Trophoblast cell (in vitro differentiated cells and primary cell): ENCODE data around the gene CLTB.
A peak's percentile ranks its signal among the peaks of the same experiment; 100 is the strongest.

Experiments used
- DNase-seq, 2 donors: peaks; one replicate each; pipeline ENCODE4 v3.0.0-alpha.2; 2016
- H2AFZ ChIP-seq: 2 replicates; pipeline ENCODE4 v1.6.1; 2013; ENCODE audit warnings: low read length, moderate library complexity, mild to moderate bottlenecking; ENCODE audit not compliant: insufficient read depth, poor library complexity
- H2AK5ac ChIP-seq: 2 replicates; pipeline ENCODE4 v1.6.1; 2013; ENCODE audit warnings: mild to moderate bottlenecking, low read length
- H2BK120ac ChIP-seq: 2 replicates; pipeline ENCODE4 v1.6.1; 2013; ENCODE audit warnings: low read length, mild to moderate bottlenecking, moderate library complexity; ENCODE audit not compliant: insufficient read depth, poor library complexity
- H2BK12ac ChIP-seq: 2 replicates; pipeline ENCODE4 v1.6.1; 2013; ENCODE audit warnings: mild to moderate bottlenecking, low read length, moderate library complexity
- H2BK5ac ChIP-seq: 2 replicates; pipeline ENCODE4 v1.6.1; 2013; ENCODE audit warnings: low read length, low read depth, moderate library complexity, mild to moderate bottlenecking; ENCODE audit not compliant: poor library complexity
- H3K14ac ChIP-seq: 2 replicates; pipeline ENCODE4 v1.6.1; 2013; ENCODE audit warnings: mild to moderate bottlenecking, low read length
- H3K18ac ChIP-seq: 2 replicates; pipeline ENCODE4 v1.6.1; 2013; ENCODE audit warnings: mild to moderate bottlenecking, low read length
- H3K23ac ChIP-seq: 2 replicates; pipeline ENCODE4 v1.6.1; 2013; ENCODE audit warnings: low read length
- H3K27ac ChIP-seq: 2 replicates; pipeline ENCODE4 v1.5.1; 2013; ENCODE audit warnings: low read depth, mild to moderate bottlenecking, inconsistent platforms, low read length, moderate library complexity
- H3K27me3 ChIP-seq: 2 replicates; pipeline ENCODE4 v1.6.1; 2013; ENCODE audit warnings: inconsistent platforms, mild to moderate bottlenecking, low read length, moderate library complexity; ENCODE audit not compliant: insufficient read depth
- H3K36me3 ChIP-seq, 2 experiments: 1 replicate in 1 of 2; 2 replicates in 1 of 2; pipeline ENCODE4 v1.6.1; 2013; ENCODE audit warnings: low read length in 2 of 2, mild to moderate bottlenecking in 2 of 2, moderate library complexity in 1 of 2; ENCODE audit not compliant: insufficient read depth in 2 of 2, control insufficient read depth in 1 of 2
- H3K4ac ChIP-seq: 2 replicates; pipeline ENCODE4 v1.6.1; 2013; ENCODE audit warnings: low read depth, mild to moderate bottlenecking, low read length, moderate library complexity
- H3K4me1 ChIP-seq, 2 experiments: 1 replicate in 1 of 2; 2 replicates in 1 of 2; pipeline ENCODE4 v1.6.1; 2013; ENCODE audit warnings: low read length in 2 of 2, mild to moderate bottlenecking in 2 of 2, moderate library complexity in 1 of 2; ENCODE audit not compliant: insufficient read depth in 2 of 2, control insufficient read depth in 1 of 2
- H3K4me2 ChIP-seq: 2 replicates; pipeline ENCODE4 v1.6.1; 2013; ENCODE audit warnings: inconsistent platforms, mild to moderate bottlenecking, low read length, moderate library complexity
- H3K4me3 ChIP-seq: 2 replicates; pipeline ENCODE4 v1.5.1; 2013; ENCODE audit warnings: mild to moderate bottlenecking, low read depth, low read length, inconsistent platforms
- H3K79me1 ChIP-seq: one replicate; pipeline ENCODE4 v1.6.1; 2013; ENCODE audit warnings: low read length
- H3K79me2 ChIP-seq: 2 replicates; pipeline ENCODE4 v1.6.1; 2013; ENCODE audit warnings: low read length, mild to moderate bottlenecking; ENCODE audit not compliant: control insufficient read depth, insufficient read depth, poor library complexity
- H3K9ac ChIP-seq: 2 replicates; pipeline ENCODE4 v1.6.1; 2013; ENCODE audit warnings: mild to moderate bottlenecking, low read length
- H3K9me3 ChIP-seq: 2 replicates; pipeline ENCODE4 v1.6.1; 2013; ENCODE audit warnings: low read depth, mild to moderate bottlenecking, control low read depth, inconsistent platforms, low read length; ENCODE audit not compliant: insufficient read depth
- H4K12ac ChIP-seq: 2 replicates; pipeline ENCODE4 v1.6.1; 2013; ENCODE audit warnings: low read depth, mild to moderate bottlenecking, low read length, moderate library complexity
- H4K8ac ChIP-seq: 2 replicates; pipeline ENCODE4 v1.6.1; 2013; ENCODE audit warnings: low read depth, mild to moderate bottlenecking, low read length, moderate library complexity
- H4K91ac ChIP-seq: one replicate; pipeline ENCODE4 v1.6.1; 2013; ENCODE audit warnings: low read depth, mild to moderate bottlenecking, low read length, moderate library complexity
- WGBS: extraction: QIAGEN DNeasy Blood & Tissue Kit; methylation state at CpG from one replicate; pipeline ENCODE4 v1.1.7; 2013; ENCODE audit warnings: missing lambda C conversion rate; ENCODE audit not compliant: insufficient read length, insufficient coverage; ENCODE audit errors: extremely low coverage; 5-methylcytosine and 5-hydroxymethylcytosine counted together

Gene CLTB

DNA sequence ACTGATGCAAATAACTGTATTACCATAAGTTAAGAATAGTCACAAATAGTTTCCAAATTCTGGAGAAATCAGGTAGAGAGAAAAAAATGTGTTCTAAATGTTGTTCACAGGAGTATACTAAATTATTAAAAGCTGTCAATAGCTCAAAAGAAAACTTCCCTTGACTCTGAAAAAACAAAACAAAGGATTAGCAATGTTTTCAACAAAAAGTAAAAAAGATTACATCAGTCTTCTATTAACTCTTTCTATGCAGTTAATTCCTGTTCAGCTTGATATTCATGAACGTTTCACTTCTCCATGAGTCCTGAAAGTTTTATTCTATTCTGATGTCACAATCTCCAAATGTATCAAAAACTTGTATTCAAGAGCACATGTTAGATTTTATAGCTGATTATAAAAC, 9.5 kb upstream of the CLTB start:
- Histone ChIP-seq H2BK5ac (no peak overlapping the region), H3K9me3 (no peaks in the 10 kb centered on the region), H2AK5ac (no peak overlapping the region), H3K27ac (no peak overlapping the region), H4K12ac (no peak overlapping the region), H3K4me3 (no peak overlapping the region), H3K18ac (no peak overlapping the region), H2BK12ac (no peak overlapping the region), H3K4me1 (no peaks in the 10 kb centered on the region), H3K14ac (no peak overlapping the region), H4K91ac (no peak overlapping the region), H3K36me3 (no peaks in the 10 kb centered on the region), H3K4me2 (no peak overlapping the region), H2BK120ac (no peak overlapping the region), H3K79me2 (no peaks in the 10 kb centered on the region), H4K8ac (no peak overlapping the region), H3K79me1 (no peaks in the 10 kb centered on the region), H3K4ac (no peak overlapping the region), H3K9ac (no peak overlapping the region), H3K23ac (no peak overlapping the region), H2AFZ (no peak overlapping the region), H3K27me3 (no peaks in the 10 kb centered on the region)
- WGBS, result no CpG with 5 or more reads among the region's 1 CpG
- DNase-seq, result no peak

DNA sequence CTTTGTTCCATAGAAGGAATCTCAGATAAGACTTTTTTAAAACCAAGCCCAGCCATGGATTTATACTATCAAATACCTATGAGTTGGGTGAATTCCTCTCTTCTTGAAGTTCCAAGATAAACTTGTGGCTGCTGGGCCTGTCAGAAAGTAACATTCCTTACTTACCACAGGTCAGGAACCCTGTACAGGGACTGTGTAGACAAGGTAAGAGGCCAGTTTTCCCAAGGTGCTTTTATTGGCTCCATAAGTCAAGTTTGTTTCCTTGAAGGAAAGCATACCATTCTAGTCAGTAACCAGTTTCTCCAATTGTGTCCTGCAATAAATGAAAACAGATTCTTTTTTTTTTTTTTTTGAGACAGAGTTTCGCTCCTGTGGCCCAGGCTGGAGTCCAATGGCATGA, 8.8 kb upstream of the CLTB start:
- Histone ChIP-seq H2BK120ac (no peak overlapping the region), H3K14ac (no peak overlapping the region), H3K36me3 (no peaks in the 10 kb centered on the region), H3K79me1 (no peaks in the 10 kb centered on the region), H2AFZ (no peak overlapping the region), H2BK5ac (no peak overlapping the region), H2BK12ac (no peak overlapping the region), H3K27me3 (no peaks in the 10 kb centered on the region), H3K9me3 (no peaks in the 10 kb centered on the region), H3K18ac (no peak overlapping the region), H3K4ac (no peak overlapping the region), H3K4me1 (no peaks in the 10 kb centered on the region), H4K8ac (no peak overlapping the region), H3K27ac (no peak overlapping the region), H3K4me2 (no peak overlapping the region), H3K9ac (no peak overlapping the region), H3K23ac (no peak overlapping the region), H3K79me2 (no peaks in the 10 kb centered on the region), H4K12ac (no peak overlapping the region), H2AK5ac (no peak overlapping the region), H3K4me3 (no peak overlapping the region), H4K91ac (no peak overlapping the region)
- DNase-seq, result peak in 1 of 2 donors; percentile 68
- no CpG with 5 or more reads among the region's 1 CpG for WGBS

DNA sequence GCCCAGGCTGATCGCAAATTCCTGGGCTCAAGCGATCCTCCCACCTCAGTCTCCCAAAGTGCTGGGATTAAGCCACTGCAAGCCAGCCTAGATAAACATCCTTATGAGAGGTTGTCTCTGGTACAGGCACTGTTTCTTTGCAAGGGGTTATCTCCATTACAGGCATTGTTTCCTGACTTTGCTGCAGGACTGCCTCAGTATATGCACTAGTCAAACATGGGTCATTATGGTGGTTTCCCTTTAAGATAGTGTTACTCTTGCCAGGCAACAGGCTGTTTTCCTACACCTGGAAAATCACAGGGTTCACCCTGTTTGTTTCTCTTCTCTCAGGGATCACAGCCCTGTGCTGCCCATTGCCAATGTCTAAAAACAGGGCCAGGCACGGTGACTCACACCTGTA, 7.8 kb upstream of the CLTB start:
- no peak overlapping the region for H3K14ac ChIP-seq
- H2BK5ac ChIP-seq, result no peak overlapping the region
- no peak overlapping the region for H3K18ac ChIP-seq
- no peaks in the 10 kb centered on the region for H3K27me3 ChIP-seq
- H3K4me1 ChIP-seq, result no peaks in the 10 kb centered on the region
- H2BK120ac ChIP-seq, result no peak overlapping the region
- H3K27ac ChIP-seq, result no peak overlapping the region
- DNase-seq, result peak in 1 of 2 donors; percentile 15
- H3K9me3 ChIP-seq, result no peaks in the 10 kb centered on the region
- no peak overlapping the region for H4K91ac ChIP-seq
- H2AFZ ChIP-seq, result no peak overlapping the region
- H2BK12ac ChIP-seq, result no peak overlapping the region
- H3K4ac ChIP-seq, result no peak overlapping the region
- no peak overlapping the region for H3K9ac ChIP-seq
- H4K12ac ChIP-seq, result no peak overlapping the region
- no peak overlapping the region for H4K8ac ChIP-seq
- H3K4me2 ChIP-seq, result no peak overlapping the region
- no peak overlapping the region for H3K4me3 ChIP-seq
- H3K79me1 ChIP-seq, result no peaks in the 10 kb centered on the region
- no peaks in the 10 kb centered on the region for H3K79me2 ChIP-seq
- no CpG with 5 or more reads among the region's 3 CpGs for WGBS
- no peak overlapping the region for H3K23ac ChIP-seq
- H2AK5ac ChIP-seq, result no peak overlapping the region
- H3K36me3 ChIP-seq, result no peaks in the 10 kb centered on the region

DNA sequence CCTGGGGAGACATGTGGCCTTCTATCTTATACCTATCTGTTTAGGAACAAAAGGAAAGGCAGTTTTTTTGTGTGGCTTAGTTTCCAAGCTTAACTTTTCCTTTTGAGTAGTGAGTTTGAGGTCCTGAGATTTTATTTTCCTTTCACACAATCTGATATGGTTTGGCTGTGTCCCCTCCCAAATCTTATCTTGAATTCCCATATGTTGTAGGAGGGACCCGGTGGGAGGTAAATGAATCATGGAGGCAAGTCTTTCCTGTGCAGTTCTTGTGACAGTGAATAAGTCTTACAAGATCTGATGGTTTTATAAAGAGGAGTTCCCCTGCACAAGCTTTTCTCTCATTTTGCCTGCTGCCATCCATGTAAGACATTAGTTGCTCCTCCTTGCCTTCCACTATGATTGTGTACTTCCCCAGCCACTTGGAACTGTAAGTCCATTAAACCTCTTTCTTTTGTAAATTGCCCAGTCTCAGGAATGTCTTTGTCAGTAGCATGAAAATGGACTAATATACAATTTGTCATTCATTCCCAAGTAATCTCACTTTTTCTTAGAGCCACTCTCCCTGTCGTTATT, 4.7 kb upstream of the CLTB start:
- Histone ChIP-seq H3K18ac (no peak overlapping the region), H3K79me1 (peaks cover 14% of the 10 kb centered on the region)

More for the DNA sequence above, 4.7 kb upstream of the CLTB start:
- Histone ChIP-seq H4K91ac (no peak overlapping the region), H2AK5ac (no peak overlapping the region), H3K27ac (no peak overlapping the region), H3K14ac (no peak overlapping the region), H4K12ac (no peak overlapping the region), H2BK5ac (no peak overlapping the region), H2BK12ac (no peak overlapping the region), H3K36me3 (no peaks in the 10 kb centered on the region), H3K9ac (no peak overlapping the region), H3K4ac (no peak overlapping the region), H3K4me3 (no peak overlapping the region), H3K23ac (no peak overlapping the region), H3K27me3 (no peaks in the 10 kb centered on the region), H2AFZ (no peak overlapping the region), H3K4me2 (no peak overlapping the region), H3K9me3 (no peaks in the 10 kb centered on the region), H4K8ac (no peak overlapping the region), H3K4me1 (peaks cover 9 to 10% of the 10 kb centered on the region in 2 experiments), H3K79me2 (peaks cover 2% of the 10 kb centered on the region), H2BK120ac (no peak overlapping the region)
- no CpG with 5 or more reads among the region's 2 CpGs for WGBS
- peak in 1 of 2 donors; percentile 42 for DNase-seq
